ENCODE measurements around the gene RNGTT.

The RNGTT gene

DNA sequence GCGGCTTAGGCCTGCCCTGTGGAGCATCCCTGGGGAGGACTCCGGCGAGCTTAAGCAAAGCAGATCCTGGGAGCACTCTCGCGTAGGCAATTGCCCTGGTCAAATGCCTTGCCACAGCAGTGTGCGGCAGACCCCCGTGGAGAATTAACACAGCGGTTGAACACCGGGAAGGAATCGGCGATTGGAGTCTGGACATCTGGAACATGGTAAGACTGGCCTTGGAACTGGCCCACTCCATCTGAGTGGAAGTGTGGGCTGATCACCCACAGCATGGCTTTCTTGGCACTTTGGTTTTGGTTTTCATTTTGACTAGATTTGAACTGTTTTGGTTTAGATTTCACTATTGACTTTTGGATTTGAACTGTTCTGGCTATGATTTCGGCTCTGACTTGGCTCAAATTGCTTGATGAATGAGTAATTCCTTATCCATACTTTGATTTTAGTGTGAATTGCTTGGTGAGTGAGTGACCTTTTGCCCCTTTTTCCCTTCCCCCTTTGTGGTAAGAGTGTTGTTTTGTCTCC, 300.7 kb downstream of the RNGTT start:
- Mint-ChIP-seq H3K4me1 (peaks cover 17 to 30% of the 10 kb centered on the region in 2 donors), H3K9me3 (peaks cover 35 to 43% of the 10 kb centered on the region in 2 donors), H3K36me3 (peaks cover 77 to 87% of the 10 kb centered on the region in 2 donors), H3K27me3 (no peaks in the 10 kb centered on the region), H3K4me3 (peak overlapping the region; percentile 10 to 19), H3K27ac (peak overlapping the region; percentile 70)
- peak; percentile 55 to 74 for ATAC-seq (replicated peaks)
- DNase-seq: no peak

DNA sequence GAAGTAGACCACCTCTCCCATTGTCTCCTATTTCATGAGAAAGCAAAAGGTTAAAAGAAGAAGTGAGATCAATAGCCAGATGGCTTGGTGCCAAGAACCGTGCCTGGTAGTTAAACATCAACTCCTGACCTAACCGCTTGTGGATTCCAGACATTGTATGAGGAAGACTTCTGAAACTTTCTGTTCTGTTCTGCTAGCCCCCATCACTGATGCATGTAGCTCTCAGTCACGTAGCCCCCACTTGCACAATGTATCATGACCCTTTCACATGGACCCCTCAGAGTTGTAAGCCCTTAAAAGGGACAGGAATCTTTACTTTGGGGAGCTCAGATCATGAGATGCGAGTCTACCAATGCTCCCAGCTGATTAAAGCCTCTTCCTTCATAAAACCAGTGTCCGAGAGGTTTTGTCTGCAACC, 301.2 kb downstream of the RNGTT start:
- no peak overlapping the region for H3K4me3 Mint-ChIP-seq
- DNase-seq (peak; percentile 39), ATAC-seq (replicated peaks) (peak; percentile 79 to 87)
- H3K27me3 Mint-ChIP-seq: no peaks in the 10 kb centered on the region
- peak overlapping the region; percentile 59 for H3K27ac Mint-ChIP-seq
- H3K9me3 Mint-ChIP-seq: peaks cover 38 to 44% of the 10 kb centered on the region in 2 donors
- peaks cover 18 to 30% of the 10 kb centered on the region in 2 donors for H3K4me1 Mint-ChIP-seq
- H3K36me3 Mint-ChIP-seq: peaks cover 78 to 87% of the 10 kb centered on the region in 2 donors

DNA sequence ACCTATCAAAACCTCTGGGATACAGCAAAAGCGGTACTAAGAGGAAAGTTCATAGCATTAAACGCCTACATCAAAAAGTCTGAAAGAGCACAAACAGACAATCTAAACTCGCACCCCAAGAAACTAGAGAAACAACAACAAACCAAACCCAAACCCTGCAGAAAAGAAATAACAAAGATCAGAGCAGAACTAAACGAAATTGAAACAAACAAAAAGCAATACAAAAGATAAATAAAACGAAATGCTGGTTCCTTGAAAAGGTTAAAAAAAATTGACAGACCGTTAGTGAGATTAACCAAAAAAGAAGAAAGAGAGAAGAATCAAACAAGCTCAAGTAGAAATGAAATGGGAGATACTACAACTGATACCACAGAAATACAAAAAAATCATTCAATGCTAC, 302.3 kb downstream of the RNGTT start:
- DNase-seq: no peak
- Mint-ChIP-seq H3K27me3 (no peaks in the 10 kb centered on the region), H3K36me3 (peaks cover 80 to 88% of the 10 kb centered on the region in 2 donors), H3K4me3 (no peak overlapping the region), H3K9me3 (peaks cover 41 to 46% of the 10 kb centered on the region in 2 donors), H3K27ac (no peak overlapping the region), H3K4me1 (peaks cover 18 to 30% of the 10 kb centered on the region in 2 donors)
- ATAC-seq (replicated peaks): no peak

DNA sequence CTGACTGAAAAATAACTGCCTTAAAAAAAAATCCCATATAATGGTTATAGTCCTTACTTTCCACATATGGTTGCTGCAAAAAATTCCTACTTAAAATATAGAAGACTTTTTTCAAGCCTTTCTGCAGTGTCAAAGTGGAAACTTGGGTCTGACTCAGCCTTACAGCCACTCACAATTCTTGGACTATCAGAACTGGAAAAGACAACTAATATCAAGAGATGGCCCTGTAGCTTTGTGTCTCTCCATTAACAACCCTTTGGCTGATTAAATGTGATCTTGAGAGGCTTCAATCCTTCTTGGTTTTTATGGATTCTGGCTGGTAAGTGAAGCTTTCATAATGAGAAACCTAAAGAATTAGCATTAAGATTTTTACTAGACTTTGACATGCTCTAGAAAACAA, 307.8 kb downstream of the RNGTT start:
- peaks cover 24 to 25% of the 10 kb centered on the region in 2 donors for H3K9me3 Mint-ChIP-seq
- no peak overlapping the region for H3K4me3 Mint-ChIP-seq
- no peak overlapping the region for H3K27ac Mint-ChIP-seq
- ATAC-seq (replicated peaks) (no peak), DNase-seq (no peak)
- no peaks in the 10 kb centered on the region for H3K27me3 Mint-ChIP-seq
- peaks cover 35 to 50% of the 10 kb centered on the region in 2 donors for H3K36me3 Mint-ChIP-seq
- peaks cover 0 to 1% of the 10 kb centered on the region in 2 donors for H3K4me1 Mint-ChIP-seq

DNA sequence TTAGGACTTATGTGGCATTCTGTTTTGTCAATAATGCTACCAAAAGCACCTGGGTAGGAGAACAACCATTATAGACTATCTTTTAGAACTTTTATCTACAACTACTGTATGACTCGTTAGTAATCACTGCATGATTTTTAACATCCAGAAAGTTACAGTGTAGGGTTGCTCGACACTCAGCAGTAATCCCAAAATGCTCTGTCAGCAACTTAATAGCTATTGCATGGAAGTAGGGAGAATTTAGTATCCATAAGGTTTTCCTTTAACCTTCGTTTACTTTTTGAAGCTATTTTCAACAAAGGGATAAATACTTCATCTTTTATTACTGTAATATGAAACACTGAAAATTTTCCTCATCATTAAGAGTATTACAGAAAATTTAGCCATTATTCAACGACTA, 309.5 kb downstream of the RNGTT start:
- Mint-ChIP-seq H3K27ac (no peak overlapping the region), H3K27me3 (no peaks in the 10 kb centered on the region), H3K9me3 (peaks cover 13 to 19% of the 10 kb centered on the region in 2 donors), H3K4me3 (no peak overlapping the region), H3K4me1 (peaks cover 5 to 7% of the 10 kb centered on the region in 2 donors), H3K36me3 (peaks cover 30 to 46% of the 10 kb centered on the region in 2 donors)
- no peak for DNase-seq
- ATAC-seq (replicated peaks): no peak

DNA sequence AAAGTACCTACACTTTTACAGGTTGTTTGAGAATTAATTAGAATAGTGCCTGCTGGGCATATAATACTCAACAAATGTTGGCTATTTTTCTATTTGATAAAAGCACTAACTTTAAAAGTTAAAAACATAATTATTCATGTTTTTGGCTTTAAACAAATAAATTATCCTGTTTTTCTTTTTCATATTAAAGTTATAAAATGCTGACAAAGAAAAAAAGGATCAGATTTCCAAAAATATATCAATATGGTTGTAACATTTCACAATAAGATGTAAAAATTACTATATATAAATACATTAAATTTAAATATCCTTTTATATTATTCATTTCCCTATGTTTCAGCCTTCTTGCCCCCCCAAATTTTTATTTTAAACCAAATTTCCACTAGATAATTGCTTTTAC, 312.0 kb downstream of the RNGTT start:
- no peak overlapping the region for H3K4me3 Mint-ChIP-seq
- peaks cover 14 to 29% of the 10 kb centered on the region in 2 donors for H3K36me3 Mint-ChIP-seq
- H3K4me1 Mint-ChIP-seq: peaks cover 6 to 12% of the 10 kb centered on the region in 2 donors
- no peak for DNase-seq
- H3K9me3 Mint-ChIP-seq: peaks cover 0 to 5% of the 10 kb centered on the region in 2 donors
- no peak overlapping the region for H3K27ac Mint-ChIP-seq
- no peak for ATAC-seq (replicated peaks)
- no peaks in the 10 kb centered on the region for H3K27me3 Mint-ChIP-seq

DNA sequence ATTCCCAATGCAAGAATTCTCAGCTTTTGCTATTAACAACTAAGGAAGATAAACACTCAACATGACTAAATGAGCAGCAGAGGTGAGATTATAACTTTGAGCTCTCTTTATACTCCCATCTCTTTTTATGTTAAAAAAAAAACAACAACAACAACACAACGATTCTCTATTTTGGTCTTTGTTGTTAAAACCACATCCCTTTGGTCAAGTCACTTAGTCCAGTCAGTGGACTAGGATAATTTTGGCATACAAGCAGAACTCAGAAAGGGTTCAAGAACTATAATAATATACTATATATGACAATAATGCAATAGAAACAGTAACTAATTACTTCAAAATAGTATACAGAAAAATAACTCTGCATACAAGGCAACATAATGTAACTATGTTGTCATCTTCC, 312.4 kb downstream of the RNGTT start:
- H3K27ac Mint-ChIP-seq: no peak overlapping the region
- H3K9me3 Mint-ChIP-seq: peaks cover 0 to 4% of the 10 kb centered on the region in 2 donors
- H3K4me3 Mint-ChIP-seq: no peak overlapping the region
- no peaks in the 10 kb centered on the region for H3K27me3 Mint-ChIP-seq
- peaks cover 13 to 28% of the 10 kb centered on the region in 2 donors for H3K36me3 Mint-ChIP-seq
- ATAC-seq (replicated peaks): no peak
- peaks cover 6 to 12% of the 10 kb centered on the region in 2 donors for H3K4me1 Mint-ChIP-seq
- DNase-seq: no peak

DNA sequence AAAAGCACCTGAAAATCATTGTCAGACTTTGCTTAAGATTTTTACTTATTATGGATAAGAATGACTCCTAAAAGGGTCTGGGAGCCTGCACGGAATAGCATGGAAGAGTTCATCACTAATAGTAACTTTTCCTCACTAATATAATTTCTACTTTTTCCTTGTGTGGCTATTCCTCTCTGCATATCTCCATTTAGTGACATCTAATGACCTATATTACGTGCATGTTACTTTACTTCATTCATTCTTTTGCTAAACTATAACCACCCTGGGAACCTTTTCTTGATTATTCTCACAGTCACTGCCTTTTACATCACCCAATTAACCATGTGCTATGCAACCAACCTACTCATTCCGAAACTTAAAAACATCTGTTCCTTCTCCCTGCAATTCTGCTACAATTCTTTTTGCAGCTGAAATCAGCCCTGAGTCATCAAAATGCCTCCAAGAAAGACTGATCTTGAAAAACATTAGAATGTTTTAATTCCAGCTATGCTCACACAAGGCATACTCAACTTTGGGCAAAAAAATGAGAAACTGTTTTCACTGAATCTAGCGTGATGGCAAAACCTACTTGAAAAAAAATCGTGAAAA, 313.3 kb downstream of the RNGTT start:
- H3K4me3 Mint-ChIP-seq: no peak overlapping the region
- DNase-seq: no peak

DNA sequence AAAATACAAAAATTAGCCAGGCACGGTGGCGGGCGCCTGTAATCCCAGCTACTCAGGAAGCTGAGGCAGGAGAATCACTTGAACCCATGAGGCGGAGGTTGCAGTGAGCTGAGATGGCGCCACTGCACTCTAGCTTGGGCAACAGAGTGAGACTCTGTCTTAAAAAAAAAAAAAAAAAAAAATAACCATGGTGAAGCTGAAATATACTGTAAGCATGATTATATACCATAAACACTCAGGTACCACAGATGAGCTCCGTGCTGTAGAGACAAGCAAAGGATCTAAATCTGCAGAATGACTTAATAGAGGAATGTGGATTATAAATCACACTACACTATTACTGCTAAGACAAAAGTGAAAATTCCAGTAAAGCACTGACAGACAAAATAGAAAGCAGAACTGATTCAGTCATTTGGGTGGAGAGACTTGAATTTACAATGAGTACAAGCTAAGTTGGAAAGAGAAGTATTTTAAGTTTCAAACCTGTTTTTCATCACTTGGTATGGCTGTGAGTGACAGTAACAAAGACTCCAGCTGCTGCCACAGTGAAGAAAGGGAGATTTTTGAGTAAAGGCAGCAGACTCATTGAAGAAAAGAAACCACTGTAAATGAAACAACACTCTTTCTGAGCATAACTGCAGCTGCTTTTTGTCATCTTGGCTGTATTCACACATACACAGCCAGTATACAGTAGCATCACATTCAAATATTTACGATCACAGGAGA, 322.1 kb downstream of the RNGTT start:
- peaks cover 18 to 40% of the 10 kb centered on the region in 2 donors for H3K4me1 Mint-ChIP-seq
- DNase-seq: no peak
- no peaks in the 10 kb centered on the region for H3K9me3 Mint-ChIP-seq
- peak overlapping the region; percentile 58 to 64 for H3K4me3 Mint-ChIP-seq
- peak; percentile 98 to 99 for ATAC-seq (replicated peaks)
- no peaks in the 10 kb centered on the region for H3K27me3 Mint-ChIP-seq
- peaks cover 0 to 8% of the 10 kb centered on the region in 2 donors for H3K36me3 Mint-ChIP-seq
- peak overlapping the region; percentile 90 for H3K27ac Mint-ChIP-seq

More for the DNA sequence above, 313.3 kb downstream of the RNGTT start:
- ATAC-seq (replicated peaks): peak in 1 of 2 donors; percentile 48
- Mint-ChIP-seq H3K27ac (no peak overlapping the region), H3K9me3 (peaks cover 0 to 4% of the 10 kb centered on the region in 2 donors), H3K27me3 (no peaks in the 10 kb centered on the region), H3K36me3 (peaks cover 13 to 28% of the 10 kb centered on the region in 2 donors), H3K4me1 (peaks cover 6 to 14% of the 10 kb centered on the region in 2 donors)

DNA sequence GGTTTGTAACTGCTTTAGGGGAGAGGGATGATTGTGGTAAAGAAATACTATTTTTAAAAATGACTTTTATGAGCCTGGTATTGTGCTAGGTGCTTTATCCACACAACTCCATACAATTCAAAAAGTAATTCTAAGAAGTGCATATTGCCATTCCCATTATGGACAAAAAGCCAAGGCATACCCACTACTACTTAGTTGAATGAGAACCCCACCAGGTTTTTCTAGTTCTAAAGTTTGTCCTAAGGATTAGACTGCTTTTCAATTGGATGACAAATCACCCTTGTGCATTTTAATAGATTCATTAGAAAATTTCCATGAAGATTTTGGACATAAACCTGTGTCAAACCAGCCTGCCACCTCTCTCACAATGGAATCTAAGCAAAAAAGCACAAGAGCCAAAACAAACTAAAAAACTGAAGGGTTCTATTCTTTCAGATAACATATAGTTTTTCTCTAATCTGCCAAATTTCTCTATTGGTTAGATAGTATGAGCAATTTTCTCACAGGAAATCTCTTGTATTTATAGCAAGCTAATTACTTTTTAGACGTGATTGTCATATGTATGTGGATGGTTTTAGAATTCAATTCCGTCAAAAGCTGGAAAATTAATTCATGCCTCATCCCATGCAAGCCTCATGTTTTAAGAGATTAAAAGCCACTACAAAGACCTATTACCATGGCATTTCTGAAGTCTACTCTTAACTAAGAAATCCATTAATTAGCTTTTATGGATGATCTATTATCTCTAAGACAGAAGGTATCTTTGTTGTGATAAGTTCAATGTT, 325.5 kb downstream of the RNGTT start:
- no peak overlapping the region for H3K4me3 Mint-ChIP-seq
- no peak overlapping the region for H3K27ac Mint-ChIP-seq
- peaks cover 12 to 24% of the 10 kb centered on the region in 2 donors for H3K4me1 Mint-ChIP-seq
- H3K27me3 Mint-ChIP-seq: no peaks in the 10 kb centered on the region
- ATAC-seq (replicated peaks): no peak
- no peak for DNase-seq
- peaks cover 0 to 9% of the 10 kb centered on the region in 2 donors for H3K36me3 Mint-ChIP-seq
- no peaks in the 10 kb centered on the region for H3K9me3 Mint-ChIP-seq

DNA sequence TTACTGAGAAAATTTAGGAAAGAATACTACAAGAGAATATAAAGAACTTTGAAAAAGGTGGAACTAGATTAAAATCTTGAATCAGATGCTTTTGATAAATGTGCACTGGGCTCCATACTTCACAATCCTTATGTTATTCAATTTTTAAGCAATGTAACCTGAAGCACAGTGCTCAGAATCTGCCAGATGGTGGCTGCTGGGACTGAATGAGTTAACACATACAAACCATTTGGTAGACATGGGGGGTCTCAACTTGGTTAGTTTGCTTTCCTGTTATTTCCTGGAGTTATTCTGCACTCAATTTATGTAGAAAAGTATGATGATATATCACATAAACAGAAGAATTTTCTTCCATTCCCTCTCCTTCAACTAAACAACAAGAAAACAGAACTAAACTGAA, 326.5 kb downstream of the RNGTT start:
- no peak for ATAC-seq (replicated peaks)
- H3K4me1 Mint-ChIP-seq: peaks cover 13 to 26% of the 10 kb centered on the region in 2 donors
- no peak for DNase-seq
- H3K27ac Mint-ChIP-seq: no peak overlapping the region
- H3K9me3 Mint-ChIP-seq: no peaks in the 10 kb centered on the region
- no peaks in the 10 kb centered on the region for H3K27me3 Mint-ChIP-seq
- H3K4me3 Mint-ChIP-seq: no peak overlapping the region
- H3K36me3 Mint-ChIP-seq: peaks cover 2 to 11% of the 10 kb centered on the region in 2 donors

DNA sequence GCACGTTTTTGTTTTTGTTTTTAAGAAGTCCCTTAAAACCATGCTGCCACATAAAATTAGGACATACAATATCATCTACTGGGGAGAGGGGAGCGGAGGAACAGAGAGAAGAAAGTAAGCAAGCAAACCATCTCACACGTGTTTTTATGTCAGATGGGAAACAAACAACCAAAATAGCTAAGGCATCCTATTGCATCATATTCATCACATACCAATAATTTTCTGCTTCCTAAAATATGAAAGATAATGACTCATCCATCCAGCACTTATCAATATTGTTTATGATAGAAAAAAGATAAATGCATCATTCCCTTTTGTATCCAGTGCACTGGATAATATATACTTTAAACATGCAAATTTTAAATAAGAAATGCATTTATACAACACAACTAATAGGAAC, 329.6 kb downstream of the RNGTT start:
- H3K4me3 Mint-ChIP-seq: no peak overlapping the region
- DNase-seq: no peak
- peaks cover 2 to 14% of the 10 kb centered on the region in 2 donors for H3K36me3 Mint-ChIP-seq
- no peak for ATAC-seq (replicated peaks)
- no peaks in the 10 kb centered on the region for H3K9me3 Mint-ChIP-seq
- peaks cover 13 to 18% of the 10 kb centered on the region in 2 donors for H3K4me1 Mint-ChIP-seq
- H3K27ac Mint-ChIP-seq: no peak overlapping the region
- H3K27me3 Mint-ChIP-seq: no peaks in the 10 kb centered on the region

DNA sequence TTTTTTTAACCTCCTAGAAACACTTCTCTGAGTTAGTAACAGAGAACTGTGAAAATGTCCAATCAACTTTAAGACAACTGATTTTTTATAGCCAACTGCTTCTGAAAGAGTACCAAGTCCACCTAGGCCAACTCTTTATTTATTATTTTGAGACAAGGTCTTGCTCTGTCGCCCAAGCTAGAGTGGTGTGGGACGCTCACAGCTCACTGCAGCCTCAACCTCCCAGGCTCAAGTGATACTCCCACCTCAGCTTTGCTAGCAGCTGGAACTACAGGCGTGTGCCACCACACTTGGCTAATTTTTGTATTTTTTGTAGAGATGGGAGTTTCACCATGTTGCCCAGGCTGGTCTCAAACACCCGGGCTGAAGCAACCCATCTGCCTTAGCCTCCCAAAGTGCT, 331.6 kb downstream of the RNGTT start:
- H3K4me3 Mint-ChIP-seq: no peak overlapping the region
- no peaks in the 10 kb centered on the region for H3K9me3 Mint-ChIP-seq

DNA sequence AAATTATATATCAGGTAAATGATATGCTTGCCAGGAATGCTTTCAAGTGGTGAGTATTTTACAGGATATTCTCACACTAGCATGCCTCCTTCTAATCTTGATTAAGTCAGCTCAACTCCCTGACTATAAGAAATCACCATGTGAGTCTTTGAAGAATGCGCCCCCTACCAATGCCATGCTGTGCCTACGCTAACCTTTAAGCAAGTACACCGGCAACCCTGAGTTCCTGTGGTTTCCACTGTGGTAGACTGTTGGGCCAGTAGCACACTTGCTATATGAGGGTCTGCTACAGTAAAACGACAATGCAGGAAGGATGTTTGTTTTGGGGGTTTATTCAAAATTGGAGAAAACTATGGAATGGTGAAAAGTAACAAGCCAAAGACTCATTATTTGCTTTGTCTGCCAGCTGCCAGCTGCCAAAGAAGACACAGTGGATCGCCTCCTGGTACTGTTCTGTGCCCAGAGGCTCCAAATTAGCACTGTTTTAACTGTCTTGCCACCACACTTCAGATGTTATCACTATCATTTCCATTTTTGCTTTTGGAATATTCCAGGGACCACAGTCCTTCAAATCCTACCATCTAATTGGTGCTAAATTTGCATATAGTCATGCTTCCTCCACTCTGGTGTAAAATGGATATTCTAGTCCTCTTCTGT, 333.5 kb downstream of the RNGTT start:
- Mint-ChIP-seq H3K27ac (no peak overlapping the region), H3K27me3 (no peaks in the 10 kb centered on the region), H3K4me1 (peaks cover 15 to 29% of the 10 kb centered on the region in 2 donors), H3K9me3 (no peaks in the 10 kb centered on the region), H3K4me3 (no peak overlapping the region), H3K36me3 (peaks cover 2 to 11% of the 10 kb centered on the region in 2 donors)
- ATAC-seq (replicated peaks) (peak; percentile 54 to 62), DNase-seq (no peak)

More for the DNA sequence above, 331.6 kb downstream of the RNGTT start:
- Mint-ChIP-seq H3K4me1 (peaks cover 15 to 25% of the 10 kb centered on the region in 2 donors), H3K36me3 (peaks cover 2 to 16% of the 10 kb centered on the region in 2 donors), H3K27ac (no peak overlapping the region), H3K27me3 (no peaks in the 10 kb centered on the region)
- DNase-seq: no peak
- ATAC-seq (replicated peaks): no peak
